CD4-positive, alpha-beta T cell (primary cell): ENCODE results near the gene TECPR1. TPM values are rescaled to one million over a fixed set of nuclear protein-coding genes. Genes with fewer than 3 reads are reported as not detected.
A peak's percentile ranks its signal among the peaks of the same experiment; 100 is the strongest.

ENCODE experiments used
- ATAC-seq: fragments of 200-7000 bp; cut with Tn5 transposase; one replicate; pipeline ENCODE4 v1.10.0; 2022; ENCODE audit warnings: mild to moderate bottlenecking; ENCODE audit not compliant: poor library complexity
- CTCF ChIA-PET: fragments of 350-600 bp; sonication (Branson Sonifier 250); formaldehyde crosslinking; loops from one replicate; lab custom pipeline; 2021; ENCODE audit warnings: antibody characterized with exemption, inconsistent platforms; lab: Charles Lee
- POLR2A ChIA-PET: fragments of 350-600 bp; sonication (Branson Sonifier 250); formaldehyde crosslinking; loops from one replicate; lab custom pipeline; 2021; ENCODE audit warnings: antibody characterized with exemption, inconsistent platforms; lab: Charles Lee
- DNase-seq, 14 experiments: peaks; one replicate each; pipeline ENCODE4 v3.0.0-alpha.2; 2013 to 2020; ENCODE audit warnings: mixed read lengths in 2 of 14
- H3K27ac ChIP-seq, 2 donors: one replicate each; pipeline versions ENCODE4 v1.5.1 to v1.7.0; 2013; ENCODE audit warnings: low read length in 2 of 2, low read depth in 1 of 2, mild to moderate bottlenecking in 1 of 2
- H3K27me3 ChIP-seq, 2 experiments: 1 replicate in 1 of 2; 2 replicates in 1 of 2; pipeline versions ENCODE4 v1.6.1 to v1.7.0; 2013; ENCODE audit warnings: low read length in 2 of 2, control low read depth in 1 of 2, mild to moderate bottlenecking in 1 of 2, moderate library complexity in 1 of 2; ENCODE audit not compliant: insufficient read depth in 2 of 2, control insufficient read depth in 1 of 2
- H3K36me3 ChIP-seq: one replicate; pipeline ENCODE4 v1.6.1; 2013; ENCODE audit warnings: low read length, control low read depth; ENCODE audit not compliant: insufficient read depth
- H3K4me1 ChIP-seq: one replicate; pipeline ENCODE4 v1.6.1; 2013; ENCODE audit warnings: low read length, control low read depth; ENCODE audit not compliant: insufficient read depth
- H3K4me3 ChIP-seq: one replicate; pipeline ENCODE4 v1.5.1; 2013; ENCODE audit warnings: mild to moderate bottlenecking, low read length, moderate library complexity
- H3K9me3 ChIP-seq, 2 experiments: 1 replicate in 1 of 2; 2 replicates in 1 of 2; pipeline versions ENCODE4 v1.6.1 to v1.7.0; 2013; ENCODE audit warnings: low read length in 2 of 2, mild to moderate bottlenecking in 2 of 2, control low read depth in 1 of 2, moderate library complexity in 1 of 2; ENCODE audit not compliant: control insufficient read depth in 1 of 2, insufficient read depth in 1 of 2
- H3K27ac Mint-ChIP-seq: one replicate; pipeline ENCODE4 v1.8.0; 2020; ENCODE audit warnings: mixed read lengths
- H3K27me3 Mint-ChIP-seq: one replicate; pipeline ENCODE4 v1.8.0; 2021; ENCODE audit warnings: mixed read lengths
- H3K36me3 Mint-ChIP-seq: one replicate; pipeline ENCODE4 v1.8.0; 2021; ENCODE audit warnings: low read depth, mixed read lengths
- H3K4me1 Mint-ChIP-seq: one replicate; pipeline ENCODE4 v1.8.0; 2021; ENCODE audit warnings: low read depth, mixed read lengths
- H3K4me3 Mint-ChIP-seq: one replicate; pipeline ENCODE4 v1.8.0; 2020; ENCODE audit warnings: mild to moderate bottlenecking, mixed read lengths
- H3K9me3 Mint-ChIP-seq: one replicate; pipeline ENCODE4 v1.8.0; 2020; ENCODE audit warnings: mixed read lengths
- intact Hi-C, 2 experiments: fragments of 100-400 bp; cut with DNase I in 1 of 2; cut with micrococcal nuclease in 1 of 2; formaldehyde crosslinking; loops; one replicate each; pipeline versions ENCODE4 v1.15.1 to v1.9.0; 2023 to 2025; cut with DNase I, micrococcal nuclease
- total RNA-seq, 174 experiments: library from RNA in 2 of 174; stranded (reverse) in 2 of 174; gene quantifications; one replicate each; pipeline ENCODE4 v1.2.3 and lab custom pipeline; 2021 to 2026
- TF ChIP-seq, protein P1 (sequence below): fragments of 200-600 bp; IDR thresholded peaks from one replicate; pipeline ENCODE4 v1.8.0; 2022; ENCODE audit warnings: antibody characterized with exemption, mild to moderate bottlenecking

Gene TECPR1
- total RNA-seq, 2 experiments from 2014 or later: 85.9 to 90.4 TPM

DNA sequence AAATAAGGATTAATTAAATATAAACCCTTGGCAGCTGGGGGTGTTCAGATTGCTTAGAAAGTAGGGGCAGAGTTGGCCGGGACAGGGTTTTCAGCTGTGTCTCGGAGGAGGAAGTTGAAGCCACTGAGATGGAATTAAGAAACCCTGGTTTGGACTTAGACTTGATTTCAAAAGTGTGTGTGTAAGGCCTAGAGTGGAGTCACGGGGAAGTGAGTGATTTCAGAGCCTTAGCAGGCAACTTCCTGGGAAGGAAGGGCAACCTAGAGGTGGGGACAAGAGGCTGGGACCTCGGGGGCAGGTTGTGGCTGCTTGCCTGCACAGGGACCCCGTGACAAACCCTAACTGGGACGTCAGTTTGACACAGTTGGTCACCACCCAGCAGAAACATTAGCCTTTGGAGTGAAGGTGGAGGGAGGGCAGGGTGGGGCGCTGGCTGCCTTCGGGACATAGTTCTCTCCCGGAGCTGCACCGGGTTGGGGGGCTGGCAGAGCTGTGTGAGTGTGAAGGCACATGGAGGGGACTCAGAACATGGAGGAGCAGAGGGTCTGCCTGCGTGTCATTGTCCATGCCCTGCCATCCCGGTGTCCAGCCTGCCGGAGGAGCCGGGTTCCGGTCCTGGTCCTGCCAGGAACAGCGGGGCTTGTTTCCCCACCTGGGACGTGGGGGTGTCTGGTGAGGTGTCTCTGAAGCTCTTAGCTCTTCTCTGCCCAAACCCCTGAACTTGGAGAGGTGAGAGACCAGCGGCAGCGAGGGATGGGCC, 31.3 kb upstream of the TECPR1 start:
- POLR2A ChIA-PET: interaction anchor here (5.1 kb wide), 1 partner anchor 32 kb away, joined by 65 read pairs; the partner anchor contains the start of gene TECPR1
- intact Hi-C loops: loop anchor here in 1 of 2 experiments (2.0 to 10.0 kb wide), 7 partner anchors 71 to 1169 kb away; partner anchors contain the start of genes BAIAP2L1, BHLHA15, LMTK2 and SDHAF3
- peak in 3 of 14 experiments; percentile 17 to 71 (median 59) for DNase-seq

DNA sequence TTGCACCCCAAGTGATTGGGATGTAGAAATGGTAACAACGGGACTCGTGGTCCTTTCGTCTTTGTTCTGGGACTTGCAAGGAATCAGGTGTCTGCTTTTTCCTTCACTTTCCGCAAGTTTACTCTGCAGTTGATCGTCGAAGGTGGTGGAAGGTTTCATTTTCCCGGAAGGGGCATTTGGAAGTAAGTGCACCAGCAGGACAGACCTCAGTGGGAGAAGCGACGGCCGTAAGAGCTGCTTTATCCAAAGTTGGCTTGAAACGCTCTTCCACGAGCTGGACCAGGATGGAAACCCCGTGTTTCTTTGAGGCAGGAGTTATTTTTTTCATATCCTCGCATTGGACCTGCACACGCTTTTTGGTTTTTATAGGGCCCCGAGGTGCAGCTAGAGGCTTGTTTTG, 30.7 kb upstream of the TECPR1 start:
- TF ChIP-seq, protein P1, sequence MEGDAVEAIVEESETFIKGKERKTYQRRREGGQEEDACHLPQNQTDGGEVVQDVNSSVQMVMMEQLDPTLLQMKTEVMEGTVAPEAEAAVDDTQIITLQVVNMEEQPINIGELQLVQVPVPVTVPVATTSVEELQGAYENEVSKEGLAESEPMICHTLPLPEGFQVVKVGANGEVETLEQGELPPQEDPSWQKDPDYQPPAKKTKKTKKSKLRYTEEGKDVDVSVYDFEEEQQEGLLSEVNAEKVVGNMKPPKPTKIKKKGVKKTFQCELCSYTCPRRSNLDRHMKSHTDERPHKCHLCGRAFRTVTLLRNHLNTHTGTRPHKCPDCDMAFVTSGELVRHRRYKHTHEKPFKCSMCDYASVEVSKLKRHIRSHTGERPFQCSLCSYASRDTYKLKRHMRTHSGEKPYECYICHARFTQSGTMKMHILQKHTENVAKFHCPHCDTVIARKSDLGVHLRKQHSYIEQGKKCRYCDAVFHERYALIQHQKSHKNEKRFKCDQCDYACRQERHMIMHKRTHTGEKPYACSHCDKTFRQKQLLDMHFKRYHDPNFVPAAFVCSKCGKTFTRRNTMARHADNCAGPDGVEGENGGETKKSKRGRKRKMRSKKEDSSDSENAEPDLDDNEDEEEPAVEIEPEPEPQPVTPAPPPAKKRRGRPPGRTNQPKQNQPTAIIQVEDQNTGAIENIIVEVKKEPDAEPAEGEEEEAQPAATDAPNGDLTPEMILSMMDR: no peak
- peaks cover 9% of the 10 kb centered on the region for H3K36me3 Mint-ChIP-seq
- H3K4me1 Mint-ChIP-seq: peaks cover 43% of the 10 kb centered on the region
- Histone ChIP-seq H3K9me3 (no peaks in the 10 kb centered on the region), H3K27me3 (no peaks in the 10 kb centered on the region), H3K4me3 (peak overlapping the region; percentile 73), H3K4me1 (peaks cover 66% of the 10 kb centered on the region), H3K27ac (no peak overlapping the region), H3K36me3 (no peaks in the 10 kb centered on the region)
- DNase-seq: peak in 1 of 14 experiments; percentile 22
- ATAC-seq: no peak
- no peaks in the 10 kb centered on the region for H3K9me3 Mint-ChIP-seq
- H3K27me3 Mint-ChIP-seq: no peaks in the 10 kb centered on the region
- POLR2A ChIA-PET: interaction anchor here (5.1 kb wide), 1 partner anchor 31 kb away, joined by 65 read pairs; the partner anchor contains the start of gene TECPR1
- CTCF ChIA-PET: no interaction called here
- H3K4me3 Mint-ChIP-seq: peak overlapping the region; percentile 88
- intact Hi-C loops: loop anchor here in 1 of 2 experiments (2.0 to 10.0 kb wide), 7 partner anchors 70 to 1168 kb away; partner anchors contain the start of genes BAIAP2L1, BHLHA15, LMTK2 and SDHAF3
- H3K27ac Mint-ChIP-seq: peak overlapping the region; percentile 83

More for the DNA sequence above, 31.3 kb upstream of the TECPR1 start:
- H3K27ac Mint-ChIP-seq: peak overlapping the region; percentile 83
- H3K4me1 Mint-ChIP-seq: peaks cover 43% of the 10 kb centered on the region
- Histone ChIP-seq H3K27ac (no peak overlapping the region), H3K9me3 (no peaks in the 10 kb centered on the region), H3K4me3 (peak overlapping the region; percentile 73), H3K4me1 (peaks cover 66% of the 10 kb centered on the region), H3K36me3 (no peaks in the 10 kb centered on the region), H3K27me3 (no peaks in the 10 kb centered on the region)
- CTCF ChIA-PET: no interaction called here
- peak overlapping the region; percentile 88 for H3K4me3 Mint-ChIP-seq
- no peak for ATAC-seq
- TF ChIP-seq, protein P1: no peak
- no peaks in the 10 kb centered on the region for H3K27me3 Mint-ChIP-seq
- H3K9me3 Mint-ChIP-seq: no peaks in the 10 kb centered on the region
- H3K36me3 Mint-ChIP-seq: peaks cover 9% of the 10 kb centered on the region

DNA sequence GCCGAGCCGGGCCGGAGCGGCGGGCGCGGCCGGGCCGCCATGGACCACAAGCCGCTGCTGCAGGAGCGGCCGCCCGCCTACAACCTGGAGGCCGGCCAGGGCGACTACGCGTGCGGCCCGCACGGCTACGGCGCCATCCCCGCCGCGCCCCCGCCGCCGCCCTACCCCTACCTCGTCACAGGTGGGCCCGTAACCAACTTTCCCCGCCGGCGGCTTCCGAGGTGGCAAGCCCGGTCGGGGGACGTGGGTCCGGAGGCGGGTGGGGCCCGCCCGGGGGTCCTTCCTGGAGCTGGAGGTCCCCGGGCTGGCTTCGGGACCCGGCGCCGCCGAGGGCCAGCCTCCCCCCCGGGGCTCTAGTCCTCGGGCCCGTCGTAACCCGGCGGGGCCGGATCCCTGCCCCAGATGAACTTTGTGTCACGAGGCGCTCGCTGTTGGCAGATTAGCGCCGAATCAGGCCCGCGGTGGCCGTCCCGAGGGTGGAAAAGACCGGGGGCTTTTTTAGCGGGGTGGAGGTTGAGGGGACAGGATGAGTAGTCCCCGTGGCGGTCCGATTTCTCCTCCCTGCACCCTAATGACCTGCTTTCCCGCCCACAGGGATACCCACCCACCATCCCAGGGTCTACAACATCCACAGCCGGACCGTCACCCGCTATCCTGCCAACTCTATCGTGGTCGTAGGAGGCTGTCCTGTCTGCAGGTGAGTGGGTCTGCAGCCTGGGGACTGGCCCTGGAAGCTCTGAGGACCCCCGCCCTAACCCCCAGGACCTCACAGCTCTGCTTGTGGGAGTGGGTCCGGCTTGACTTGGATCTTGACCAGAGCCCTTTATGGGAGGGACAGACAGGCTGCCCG, 29.9 kb upstream of the TECPR1 start:
- peak in 8 of 14 experiments; percentile 9 to 70 (median 24) for DNase-seq
- Histone ChIP-seq H3K27ac (peak overlapping the region in 1 of 2 donors; percentile 35), H3K27me3 (no peaks in the 10 kb centered on the region), H3K36me3 (no peaks in the 10 kb centered on the region), H3K4me1 (peaks cover 59% of the 10 kb centered on the region), H3K9me3 (no peaks in the 10 kb centered on the region), H3K4me3 (peak overlapping the region; percentile 73)
- CTCF ChIA-PET: no interaction called here
- H3K4me3 Mint-ChIP-seq: peak overlapping the region; percentile 88
- POLR2A ChIA-PET: interaction anchor here (5.1 kb wide), 1 partner anchor 31 kb away, joined by 65 read pairs; the partner anchor contains the start of gene TECPR1
- peaks cover 9% of the 10 kb centered on the region for H3K36me3 Mint-ChIP-seq
- H3K9me3 Mint-ChIP-seq: no peaks in the 10 kb centered on the region
- peaks cover 43% of the 10 kb centered on the region for H3K4me1 Mint-ChIP-seq
- ATAC-seq: peak; percentile 18
- intact Hi-C loops: loop anchor here (2.0 to 10.0 kb wide), 8 partner anchors 31 to 1167 kb away; partner anchors contain the start of genes BAIAP2L1 (in 1 of the 2), BHLHA15 (in 1 of the 2), LMTK2 (in 1 of the 2) and SDHAF3 (in 1 of the 2)
- peak overlapping the region; percentile 83 for H3K27ac Mint-ChIP-seq
- TF ChIP-seq, protein P1: no peak
- no peaks in the 10 kb centered on the region for H3K27me3 Mint-ChIP-seq
